GM12872 (cell line): Measurements from ENCODE around the gene SMARCA1.

Source experiments
- CTCF ChIP-seq: IDR thresholded peaks from 3 replicates; pipeline ENCODE4 v1.5.1; 2011; ENCODE audit warnings: low read depth, mild to moderate bottlenecking, low read length, moderate library complexity; ENCODE audit not compliant: insufficient read depth

SMARCA1 gene

GRCh38 chrX:129403974-129404669 is 119.2 kb downstream of the SMARCA1 start:
- no peak for TF ChIP-seq CTCF
